Measurements from ENCODE around the gene DPH5.

DPH5 gene

GRCh38 chr1:100972185-100972584 lies 53.4 kb downstream of the DPH5 start:
- Histone ChIP-seq H3F3A (ENCODE audit: low read depth) (no peaks in the 10 kb centered on the region), H3K4me3 (ENCODE audit: low read length, poor library complexity, severe bottlenecking) (no peak overlapping the region), H2AFZ (ENCODE audit: low read length) (no peak overlapping the region), H3K36me3 (ENCODE audit: insufficient read depth, low read length) (peaks cover 37% of the 10 kb centered on the region; the same call in 1 of the 2 replicates), H3K4me1 (ENCODE audit: insufficient read depth, low read length, poor library complexity, severe bottlenecking) (peaks cover 8% of the 10 kb centered on the region), H3K4me2 (ENCODE audit: low read depth, low read length, poor library complexity, severe bottlenecking) (no peak overlapping the region), H3K9me3 (ENCODE audit: insufficient read depth, low read depth, low read length) (no peaks in the 10 kb centered on the region), H3K9me2 (replicated peaks; ENCODE audit: low read depth, low read length) (no peaks in the 10 kb centered on the region), H3K27me3 (ENCODE audit: insufficient read depth, low read length, poor library complexity, severe bottlenecking) (no peaks in the 10 kb centered on the region), H3K9ac (ENCODE audit: low read depth, low read length, poor library complexity, severe bottlenecking) (no peak overlapping the region), H4K20me1 (ENCODE audit: insufficient read depth, low read length, poor library complexity, severe bottlenecking) (no peaks in the 10 kb centered on the region), H3K79me2 (ENCODE audit: insufficient read depth, low read length) (no peaks in the 10 kb centered on the region)
- no peak for TF ChIP-seq EZH2phosphoT487 (IDR thresholded peaks at IDR 0.05; ENCODE audit: borderline replicate concordance)
- TF ChIP-seq CTCF (conservative IDR thresholded peaks at IDR 0.05; ENCODE audit: low read length), result no peak

- no peak for TF ChIP-seq EZH2phosphoT487 (IDR thresholded peaks at IDR 0.05; ENCODE audit: borderline replicate concordance)
- TF ChIP-seq CTCF (conservative IDR thresholded peaks at IDR 0.05; ENCODE audit: low read length), result no peak
- Histone ChIP-seq H3K9ac (ENCODE audit: low read depth, low read length, poor library complexity, severe bottlenecking) (no peak overlapping the region), H3K9me3 (ENCODE audit: insufficient read depth, low read depth, low read length) (no peaks in the 10 kb centered on the region), H3F3A (ENCODE audit: low read depth) (no peaks in the 10 kb centered on the region), H3K27me3 (ENCODE audit: insufficient read depth, low read length, poor library complexity, severe bottlenecking) (no peaks in the 10 kb centered on the region), H3K4me2 (ENCODE audit: low read depth, low read length, poor library complexity, severe bottlenecking) (no peak overlapping the region), H2AFZ (ENCODE audit: low read length) (no peak overlapping the region), H3K9me2 (replicated peaks; ENCODE audit: low read depth, low read length) (no peaks in the 10 kb centered on the region), H3K4me3 (ENCODE audit: low read length, poor library complexity, severe bottlenecking) (no peak overlapping the region), H3K4me1 (ENCODE audit: insufficient read depth, low read length, poor library complexity, severe bottlenecking) (peaks cover 8% of the 10 kb centered on the region), H3K36me3 (ENCODE audit: insufficient read depth, low read length) (peaks cover 39% of the 10 kb centered on the region; the same call in 1 of the 2 replicates), H4K20me1 (ENCODE audit: insufficient read depth, low read length, poor library complexity, severe bottlenecking) (no peaks in the 10 kb centered on the region), H3K79me2 (ENCODE audit: insufficient read depth, low read length) (no peaks in the 10 kb centered on the region)
Observed at GRCh38 chr1:100971021-100971420, 54.6 kb downstream of the DPH5 start.

- no peak overlapping the region for H3K9ac ChIP-seq (ENCODE audit: low read depth, low read length, poor library complexity, severe bottlenecking)
- H4K20me1 ChIP-seq (ENCODE audit: insufficient read depth, low read length, poor library complexity, severe bottlenecking), result no peaks in the 10 kb centered on the region
- H3K9me2 ChIP-seq (replicated peaks; ENCODE audit: low read depth, low read length), result no peaks in the 10 kb centered on the region
- no peak overlapping the region for H2AFZ ChIP-seq (ENCODE audit: low read length)
- H3K4me2 ChIP-seq (ENCODE audit: low read depth, low read length, poor library complexity, severe bottlenecking), result no peak overlapping the region
- TF ChIP-seq EZH2phosphoT487 (IDR thresholded peaks at IDR 0.05; ENCODE audit: borderline replicate concordance), result no peak
- TF ChIP-seq CTCF (conservative IDR thresholded peaks at IDR 0.05; ENCODE audit: low read length), result no peak
- no peak overlapping the region for H3K4me3 ChIP-seq (ENCODE audit: low read length, poor library complexity, severe bottlenecking)
- peaks cover 33% of the 10 kb centered on the region; the same call in 1 of the 2 replicates for H3K36me3 ChIP-seq (ENCODE audit: insufficient read depth, low read length)
- H3K79me2 ChIP-seq (ENCODE audit: insufficient read depth, low read length), result no peaks in the 10 kb centered on the region
- H3K9me3 ChIP-seq (ENCODE audit: insufficient read depth, low read depth, low read length), result no peaks in the 10 kb centered on the region
- peaks cover 8% of the 10 kb centered on the region for H3K4me1 ChIP-seq (ENCODE audit: insufficient read depth, low read length, poor library complexity, severe bottlenecking)
- H3K27me3 ChIP-seq (ENCODE audit: insufficient read depth, low read length, poor library complexity, severe bottlenecking), result no peaks in the 10 kb centered on the region
- H3F3A ChIP-seq (ENCODE audit: low read depth), result no peaks in the 10 kb centered on the region
Observed at GRCh38 chr1:100969327-100969726, 56.3 kb downstream of the DPH5 start.
